ENCODE measurements around the gene TRIM31. TPM values are rescaled to one million over a fixed set of nuclear protein-coding genes. Genes with fewer than 3 reads are reported as not detected.
"Not testable (repeated sequence)": the region's sequence is repeated elsewhere in the genome, so short reads cannot be mapped to it uniquely, and the experiment has no call there.

Gene TRIM31
- polyA plus RNA-seq, 10 donors: 0.16 to 0.38 (median 0.37) TPM; not detected in 7

DNA sequence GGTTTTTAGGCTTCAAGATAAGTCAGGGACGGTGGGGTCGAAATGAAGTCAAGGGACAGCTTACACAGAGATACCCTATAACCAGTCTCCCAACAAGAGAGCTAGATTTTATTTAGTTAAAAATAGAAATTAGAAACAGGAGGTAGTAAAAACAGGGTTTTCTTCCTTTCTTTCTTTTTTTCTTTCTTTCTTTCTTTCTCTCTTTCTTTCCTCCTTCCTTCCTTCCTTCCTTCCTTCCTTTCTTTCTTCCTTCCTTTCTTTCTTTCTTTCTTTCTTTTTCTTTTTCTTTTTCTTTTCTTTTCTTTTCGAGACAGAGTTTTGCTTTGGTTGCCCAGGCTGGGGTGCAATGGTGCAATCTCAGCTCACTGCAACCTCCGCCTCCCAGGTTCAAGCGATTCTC lies 5.8 kb upstream of the TRIM31 start:
- not testable (repeated sequence) for DNase-seq

DNA sequence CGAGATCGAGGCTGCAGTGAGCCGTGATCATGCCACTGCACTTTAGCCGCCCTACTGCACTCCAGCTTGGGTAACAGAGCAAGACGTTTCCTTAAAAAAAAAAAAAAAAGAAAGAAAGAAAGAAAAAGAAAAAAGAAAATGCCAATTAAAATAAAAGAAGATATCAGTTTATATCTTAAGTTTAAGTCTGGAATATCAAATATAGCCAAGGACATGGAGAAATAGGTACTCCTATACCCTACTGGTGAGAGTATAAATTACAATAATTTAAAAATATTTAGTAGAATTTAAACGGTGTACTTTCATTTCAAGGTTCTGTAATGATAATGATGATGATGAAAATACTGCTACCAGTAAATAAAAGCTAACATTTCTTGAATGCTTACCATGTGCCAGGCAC lies 3.8 kb upstream of the TRIM31 start:
- no peak for DNase-seq

DNA sequence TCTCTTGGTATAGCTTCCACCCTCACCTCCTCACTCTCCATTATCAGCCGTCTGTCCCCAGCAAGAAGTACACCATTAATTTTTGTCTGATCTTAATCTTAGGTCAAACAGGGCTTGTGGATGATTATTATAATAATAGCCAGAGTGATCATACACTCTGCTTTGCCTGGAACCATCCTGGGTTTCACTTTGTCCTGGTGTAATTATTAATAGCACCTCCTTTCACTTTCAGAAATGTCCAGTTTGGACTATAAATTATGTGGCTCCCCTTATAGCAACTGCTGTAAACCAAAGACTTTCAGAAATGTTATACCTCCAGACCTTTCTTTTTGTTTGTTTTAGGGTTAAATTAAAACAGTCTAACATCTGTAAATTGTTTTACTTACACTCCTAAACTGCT lies 951 bp upstream of the TRIM31 start:
- DNase-seq: no peak

DNA sequence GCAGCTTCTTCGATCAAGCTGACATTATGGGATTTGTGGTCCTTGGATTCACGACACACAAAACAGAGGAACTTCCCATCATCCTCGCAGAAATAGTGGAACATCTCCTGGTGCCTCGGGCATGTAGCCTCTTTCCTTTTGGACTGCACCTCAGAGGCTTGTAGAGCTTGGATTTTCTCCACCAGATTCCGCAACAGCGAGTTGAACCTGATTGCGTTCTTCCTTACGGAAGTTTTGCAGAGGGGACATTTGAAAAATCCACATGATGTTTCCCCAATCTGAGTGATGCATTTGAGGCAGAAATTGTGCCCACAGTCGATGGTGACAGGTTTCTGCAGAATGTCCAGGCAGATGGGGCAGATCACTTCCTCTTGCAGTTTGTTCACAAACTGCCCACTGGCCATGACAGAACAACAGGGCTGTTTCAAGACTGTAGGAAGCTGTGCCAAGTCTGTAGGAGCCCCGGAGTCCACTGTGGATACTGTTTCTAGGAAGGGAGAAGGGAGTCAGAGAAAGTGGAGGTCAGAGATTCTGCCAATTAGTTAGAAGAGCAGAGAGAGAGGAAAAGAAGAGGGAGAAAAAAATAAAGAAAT lies 392 bp downstream of the TRIM31 start:
- DNase-seq: no peak

DNA sequence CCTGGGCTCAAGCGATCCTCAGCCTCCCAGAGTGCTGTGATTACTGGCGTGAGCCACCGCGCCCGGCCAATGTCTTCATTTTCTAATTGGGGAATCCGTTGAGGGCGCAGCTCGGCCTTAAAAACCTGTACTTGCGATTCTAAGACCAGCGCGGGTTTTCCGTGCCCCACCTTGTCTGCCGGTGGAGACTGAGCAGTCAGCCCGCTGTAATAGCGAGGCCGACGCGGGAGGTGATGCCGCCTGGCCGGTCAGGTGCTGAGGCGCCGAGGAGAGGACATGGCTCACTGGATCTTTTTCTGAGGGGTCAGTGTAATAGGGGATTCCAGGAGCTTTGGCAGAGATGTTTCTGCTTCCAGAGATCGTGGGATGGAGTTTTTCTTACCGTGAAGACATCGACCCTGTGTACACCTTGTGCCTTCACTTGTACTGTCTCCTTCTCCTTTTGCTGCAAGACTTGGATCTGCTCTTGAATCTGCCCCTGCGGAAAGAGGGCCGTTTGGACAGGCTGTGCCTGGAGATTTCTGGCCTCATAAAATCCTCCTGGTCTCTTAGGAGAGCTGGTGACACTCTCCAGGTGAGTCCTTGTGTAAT lies 1.5 kb downstream of the TRIM31 start:
- no peak for DNase-seq

DNA sequence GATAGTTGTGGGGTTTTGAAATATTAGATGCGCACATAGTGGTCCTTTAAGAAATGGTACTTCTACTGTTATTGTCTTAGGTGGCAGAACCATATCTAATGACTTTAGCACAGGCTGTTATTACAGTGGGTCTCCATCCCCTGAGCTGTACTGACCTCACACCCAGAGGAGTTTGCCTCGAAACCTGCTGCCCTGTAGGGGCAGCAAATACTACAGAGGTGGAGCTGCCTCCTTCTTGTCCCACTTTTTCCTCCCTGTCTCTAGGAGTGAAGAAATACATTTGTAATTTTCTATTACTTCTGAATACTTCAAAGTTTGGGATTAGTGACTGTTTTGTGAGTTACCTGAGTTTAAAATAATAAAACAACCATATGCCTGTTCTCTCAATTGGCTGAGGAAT lies 8.2 kb downstream of the TRIM31 start:
- DNase-seq: no peak

DNA sequence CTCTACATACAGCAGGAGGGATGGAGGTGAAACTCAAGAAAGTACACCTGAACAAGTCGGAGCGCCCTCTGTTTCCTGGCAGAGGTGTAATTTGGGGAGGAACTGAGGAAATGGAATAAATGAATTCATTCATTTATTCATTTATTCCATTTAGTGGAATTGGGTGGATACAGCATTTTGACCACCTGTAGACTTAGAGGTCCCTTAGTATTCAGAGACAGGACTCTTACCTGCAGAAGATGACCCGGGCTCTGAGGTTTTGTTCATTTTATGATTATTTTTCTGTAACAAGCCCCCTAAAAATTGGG lies 9.1 kb downstream of the TRIM31 start:
- no peak for DNase-seq

DNA sequence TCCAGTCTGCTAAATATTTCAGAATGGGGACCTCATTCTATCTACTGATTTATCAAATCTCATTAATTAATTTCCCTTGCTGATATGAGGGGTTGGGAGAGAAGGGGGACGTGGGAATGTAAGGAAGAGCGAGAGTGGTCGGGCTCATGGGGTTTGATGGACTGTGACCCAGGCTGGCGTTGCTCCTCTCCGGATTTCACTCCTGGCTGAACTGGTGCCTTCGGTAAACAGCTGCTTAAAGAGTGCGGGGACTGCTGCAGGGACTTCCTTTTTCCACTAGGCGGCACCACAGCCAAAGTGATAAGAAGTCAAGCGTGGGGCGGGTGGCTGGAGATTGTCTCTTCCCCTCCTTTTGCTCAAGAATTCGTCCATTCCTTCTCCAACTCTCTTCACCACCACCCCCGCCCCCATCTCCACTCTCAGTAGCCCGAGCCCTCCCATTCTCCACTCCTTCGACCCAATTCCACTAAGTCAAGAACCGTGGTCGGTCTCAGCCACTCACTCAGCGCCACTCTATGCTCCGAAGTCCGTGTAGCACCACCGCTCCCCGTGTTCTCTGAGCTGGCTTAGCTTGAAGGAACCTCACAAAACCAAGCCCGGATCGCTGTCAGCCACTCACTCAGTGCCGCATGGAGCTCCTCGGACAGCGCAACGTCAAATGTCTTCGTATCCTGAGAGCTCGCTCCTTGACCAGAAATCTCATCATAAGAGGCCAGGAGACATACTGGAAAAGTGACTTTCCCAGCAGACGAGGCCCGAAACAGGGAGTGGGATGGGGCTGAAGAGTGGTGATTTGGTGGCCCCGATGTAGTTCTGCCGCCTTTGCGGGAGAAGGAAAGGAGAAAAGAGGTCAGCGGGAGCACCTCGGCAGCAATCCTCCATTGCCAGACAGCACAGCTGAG lies 9.7 kb downstream of the TRIM31 start:
- DNase-seq: peak; percentile 85 to 91 (median 86)

DNA sequence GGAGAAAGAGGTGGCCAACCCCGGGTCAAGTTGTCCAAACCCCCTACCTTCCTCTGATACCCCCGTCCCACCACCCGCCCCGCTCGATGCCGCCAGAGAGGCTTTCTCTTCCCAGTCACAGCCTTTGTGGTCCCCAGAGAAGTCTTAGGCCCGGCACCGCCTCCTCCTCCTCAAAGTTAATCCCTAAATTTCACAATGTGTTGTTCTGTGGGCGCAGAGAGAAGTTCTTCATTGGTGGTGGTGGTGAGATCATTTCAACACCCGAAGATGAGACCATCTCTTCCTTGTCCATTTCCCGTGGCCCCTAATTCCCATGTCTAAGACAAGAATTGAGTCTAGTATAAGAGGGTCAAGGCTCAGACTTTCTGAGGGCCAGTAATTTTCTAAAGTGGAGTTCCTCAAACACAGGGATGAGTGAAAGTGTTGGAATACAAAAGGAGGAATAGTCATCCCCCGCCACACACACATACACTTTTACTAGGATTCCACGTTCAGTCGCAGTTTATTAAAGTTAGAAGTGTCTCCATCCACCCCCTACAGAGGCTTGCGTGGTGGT lies 10.4 kb downstream of the TRIM31 start:
- no peak for DNase-seq

DNA sequence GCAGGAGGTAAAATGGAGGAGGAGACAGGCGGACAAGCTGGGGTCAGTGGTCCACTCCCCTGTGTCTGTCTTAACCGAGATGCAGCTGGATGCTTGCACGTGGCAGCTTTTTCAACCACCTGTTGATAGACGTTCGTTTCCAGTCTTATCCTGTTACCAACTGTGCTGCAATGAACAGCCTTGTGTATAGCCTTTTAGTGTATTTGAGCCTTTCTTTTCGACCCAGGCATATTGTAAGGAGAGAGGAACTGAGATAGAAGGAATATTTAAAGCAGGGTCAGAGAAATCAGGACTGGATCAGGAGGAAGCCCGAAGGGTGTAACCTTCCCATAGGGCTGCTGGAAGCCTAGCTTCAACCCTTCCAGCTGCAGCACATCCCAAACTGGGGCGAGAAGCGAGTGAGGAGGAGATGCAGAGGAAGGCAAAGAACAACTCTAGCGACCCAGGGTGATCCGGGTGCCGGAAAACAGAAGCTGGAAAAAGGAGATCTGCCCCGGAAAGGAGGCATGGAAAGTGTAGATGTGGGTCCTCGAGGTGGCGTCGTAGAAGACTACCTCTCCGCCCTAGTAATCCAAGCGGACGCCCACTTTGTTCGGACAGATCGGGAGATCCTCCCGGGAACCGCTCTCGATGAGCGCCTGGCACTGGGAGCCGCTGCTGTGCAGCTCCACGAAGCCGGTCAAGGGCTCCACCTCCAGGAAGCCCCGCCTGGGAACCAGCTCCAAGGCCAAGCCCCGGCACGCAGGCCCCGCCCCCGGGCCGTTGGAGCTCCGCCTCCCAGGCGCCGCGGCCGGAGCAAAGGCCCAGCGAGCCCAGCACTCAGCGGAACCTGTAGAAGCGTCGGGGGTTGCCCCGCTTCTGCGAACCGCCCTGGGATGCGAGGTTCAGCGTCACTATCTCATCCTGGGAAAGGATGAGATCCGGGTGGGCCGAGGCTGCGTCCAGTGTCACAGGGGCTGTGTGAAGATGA lies 11.2 kb downstream of the TRIM31 start:
- peak; percentile 70 to 88 (median 82) for DNase-seq

DNA sequence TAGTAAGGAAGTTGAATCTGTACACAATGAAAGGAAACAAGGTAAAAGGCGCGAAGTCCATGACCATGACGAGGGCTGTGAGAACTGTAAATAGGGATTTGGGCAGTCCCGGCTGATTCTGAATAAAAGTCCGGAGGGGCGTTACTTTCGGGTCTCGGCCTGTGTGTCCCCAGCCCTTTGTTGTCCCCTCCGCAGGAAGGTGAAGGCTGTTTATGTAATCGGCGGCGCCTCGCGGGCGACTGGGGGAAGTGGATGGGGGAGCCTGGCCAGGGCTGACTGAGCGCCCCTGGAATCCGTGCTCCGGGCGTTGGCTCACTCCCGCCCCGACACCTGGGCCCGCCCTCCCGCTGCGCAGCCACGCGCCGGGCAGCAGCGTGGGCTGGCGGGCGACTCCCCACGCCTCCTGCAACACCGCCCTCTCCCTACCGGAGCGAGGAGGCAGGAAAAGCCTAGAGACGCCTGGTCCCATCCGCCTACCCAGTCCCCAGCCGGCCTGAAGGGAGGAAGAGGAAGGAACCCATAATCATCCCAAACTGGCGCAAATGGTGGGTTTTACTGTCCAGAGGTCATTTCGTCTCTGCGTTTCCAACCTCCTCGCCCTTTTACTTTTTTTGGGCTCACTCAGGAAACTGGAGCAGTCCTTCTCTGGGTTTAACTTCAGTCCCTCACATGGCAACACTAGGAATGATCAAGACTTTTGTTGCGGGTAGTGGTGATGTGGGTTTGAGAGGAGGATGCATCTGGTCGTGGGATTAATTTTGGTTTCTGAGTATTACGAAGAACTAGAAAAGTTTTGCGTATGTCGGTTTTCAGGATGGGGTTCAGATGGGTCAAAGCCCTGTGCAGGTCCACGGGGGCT lies 12.1 kb downstream of the TRIM31 start:
- DNase-seq: peak in 1 of 3 donors; percentile 24

DNA sequence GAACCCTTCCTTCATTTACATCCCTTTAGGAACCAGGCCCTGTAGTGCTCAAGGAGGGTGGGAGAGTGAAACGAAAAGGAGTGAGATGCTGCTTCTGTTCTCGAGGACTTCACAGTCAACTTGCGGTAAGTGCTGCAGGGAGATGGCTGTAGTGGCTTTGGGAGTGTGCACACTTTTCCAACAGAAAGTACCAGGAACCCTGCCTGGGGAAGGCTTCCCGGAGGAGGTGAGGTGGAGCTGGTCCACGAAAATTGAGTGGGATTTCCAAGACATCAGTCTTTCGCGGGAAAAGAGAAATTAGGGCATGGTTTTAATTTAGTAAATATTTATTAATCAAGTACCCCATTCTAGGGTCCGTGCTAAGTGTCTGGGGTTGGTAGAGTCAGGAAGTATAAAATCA lies 12.7 kb downstream of the TRIM31 start:
- no peak for DNase-seq

DNA sequence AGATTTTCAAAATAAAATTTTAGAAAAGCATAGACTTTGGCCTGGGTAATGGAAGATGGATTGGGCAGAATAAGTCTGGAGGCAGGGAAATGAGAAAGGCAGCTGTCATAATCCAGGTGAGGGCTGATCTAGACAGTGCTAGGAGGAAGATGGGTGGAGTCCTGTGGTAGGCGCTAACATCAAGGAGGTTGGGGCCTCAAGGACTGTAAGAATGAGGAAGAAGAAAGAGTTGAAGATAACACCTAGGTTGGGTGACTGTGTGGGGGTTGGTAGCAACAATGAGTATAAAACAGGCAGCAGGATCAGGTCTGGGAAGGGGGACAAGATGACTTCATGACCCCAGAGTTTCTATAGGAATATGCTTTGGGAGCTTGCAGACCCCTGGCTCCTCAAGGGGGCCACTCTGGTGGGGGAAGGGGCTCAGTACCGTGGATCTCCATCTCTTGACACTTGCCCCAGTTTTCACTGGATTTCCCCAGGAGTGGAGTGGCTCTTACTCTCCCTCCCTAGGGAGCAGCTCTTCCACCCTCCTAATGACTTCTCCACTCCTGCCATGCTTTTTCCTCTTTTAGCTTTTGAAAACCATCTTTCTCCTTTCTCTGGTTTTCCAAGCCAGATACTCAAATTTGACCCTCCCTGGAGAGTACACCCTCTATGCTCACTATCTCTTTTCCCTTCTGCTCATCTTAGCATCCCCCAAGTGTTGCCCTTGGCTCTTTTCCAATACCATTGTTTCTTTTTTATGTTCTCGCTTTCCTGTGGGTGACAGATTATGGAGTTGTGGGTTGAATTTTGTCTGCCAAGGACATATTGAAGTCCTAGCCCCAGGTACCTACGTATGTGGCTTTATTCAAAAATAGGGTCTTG lies 14.8 kb downstream of the TRIM31 start:
- no peak for DNase-seq

DNA sequence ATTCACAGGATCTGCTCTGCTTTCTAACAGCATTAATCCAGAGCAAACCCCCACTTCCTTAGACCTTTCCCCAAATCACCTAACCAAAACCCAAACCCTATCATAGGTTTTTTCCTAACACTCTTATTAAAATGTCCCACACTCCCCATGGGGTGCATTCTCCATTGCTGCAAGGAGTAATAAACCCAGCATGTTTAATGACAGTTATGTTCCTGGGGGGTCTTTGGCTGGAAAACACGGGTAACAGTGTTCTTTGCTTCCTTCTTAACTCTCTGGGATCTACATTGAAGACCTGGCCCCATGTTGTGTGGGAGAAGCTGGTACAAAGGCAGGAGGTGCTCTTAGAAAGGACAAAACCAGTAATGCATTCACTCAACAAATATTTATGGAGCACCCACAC lies 16.1 kb downstream of the TRIM31 start:
- DNase-seq: no peak

DNA sequence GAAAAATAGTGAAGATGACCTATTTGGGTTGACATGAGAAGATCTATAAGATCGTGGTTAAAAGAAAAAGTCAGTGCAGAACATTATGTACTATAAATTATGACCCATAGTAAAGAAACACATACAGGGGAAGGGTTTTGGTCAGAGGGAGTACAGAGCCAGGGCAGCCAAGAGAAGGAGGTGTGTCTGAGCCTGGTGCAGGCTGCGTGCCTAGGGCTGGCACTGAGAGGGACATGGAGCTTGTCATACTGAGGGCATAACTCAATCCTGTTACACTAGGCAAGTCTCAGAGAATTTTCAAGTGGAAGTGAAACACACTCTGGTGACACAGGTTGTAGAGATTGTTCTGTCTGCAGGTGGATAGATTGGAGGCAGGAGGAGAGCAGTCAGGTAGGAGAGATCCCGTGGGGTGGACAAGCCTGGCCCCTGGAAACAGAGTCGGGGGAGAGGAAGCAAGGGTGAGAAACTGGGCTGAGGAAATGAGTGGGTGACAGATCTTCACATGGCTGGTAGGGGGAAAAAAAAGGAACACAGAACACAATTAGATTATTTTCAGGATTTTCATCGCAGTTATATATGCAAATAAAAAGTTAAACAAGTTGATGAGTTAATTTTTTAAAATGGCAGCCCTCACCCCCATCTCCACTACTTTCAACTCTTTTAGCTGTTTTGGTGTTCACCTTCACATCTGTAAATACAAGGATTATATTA lies 18.8 kb downstream of the TRIM31 start:
- no peak for DNase-seq

DNA sequence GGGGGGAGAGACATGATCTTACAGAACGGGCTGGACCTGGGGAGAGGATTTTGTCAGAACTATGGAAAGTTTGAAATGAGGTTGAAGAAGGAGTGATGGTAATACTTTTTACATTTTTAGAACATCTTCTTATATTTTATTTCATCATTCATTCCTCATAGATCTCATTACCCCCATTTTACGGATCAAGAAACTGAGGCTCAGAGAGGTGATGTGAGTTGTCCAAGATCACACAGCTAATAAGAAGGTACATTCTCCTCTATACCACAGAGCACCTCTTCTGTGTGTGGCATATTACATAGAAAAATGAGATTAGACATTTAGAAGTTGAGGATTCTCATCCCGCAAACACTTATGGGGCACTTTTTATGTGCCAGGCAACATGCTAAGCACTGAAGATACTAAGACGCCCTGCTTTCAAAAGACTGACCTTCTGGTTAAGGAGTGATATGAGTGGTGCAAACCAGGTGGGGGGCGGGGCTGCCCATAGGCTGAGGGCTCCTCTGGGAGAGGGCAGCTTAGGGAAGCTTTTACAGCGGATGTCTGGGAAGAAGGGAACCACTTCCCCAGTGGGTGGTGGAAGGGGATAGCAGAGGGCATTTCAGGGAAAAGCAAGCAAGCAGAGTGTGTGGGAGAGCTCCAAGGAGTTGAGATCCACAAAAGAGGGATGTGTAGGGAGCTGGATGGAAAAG lies 19.9 kb downstream of the TRIM31 start:
- no peak for DNase-seq

DNA sequence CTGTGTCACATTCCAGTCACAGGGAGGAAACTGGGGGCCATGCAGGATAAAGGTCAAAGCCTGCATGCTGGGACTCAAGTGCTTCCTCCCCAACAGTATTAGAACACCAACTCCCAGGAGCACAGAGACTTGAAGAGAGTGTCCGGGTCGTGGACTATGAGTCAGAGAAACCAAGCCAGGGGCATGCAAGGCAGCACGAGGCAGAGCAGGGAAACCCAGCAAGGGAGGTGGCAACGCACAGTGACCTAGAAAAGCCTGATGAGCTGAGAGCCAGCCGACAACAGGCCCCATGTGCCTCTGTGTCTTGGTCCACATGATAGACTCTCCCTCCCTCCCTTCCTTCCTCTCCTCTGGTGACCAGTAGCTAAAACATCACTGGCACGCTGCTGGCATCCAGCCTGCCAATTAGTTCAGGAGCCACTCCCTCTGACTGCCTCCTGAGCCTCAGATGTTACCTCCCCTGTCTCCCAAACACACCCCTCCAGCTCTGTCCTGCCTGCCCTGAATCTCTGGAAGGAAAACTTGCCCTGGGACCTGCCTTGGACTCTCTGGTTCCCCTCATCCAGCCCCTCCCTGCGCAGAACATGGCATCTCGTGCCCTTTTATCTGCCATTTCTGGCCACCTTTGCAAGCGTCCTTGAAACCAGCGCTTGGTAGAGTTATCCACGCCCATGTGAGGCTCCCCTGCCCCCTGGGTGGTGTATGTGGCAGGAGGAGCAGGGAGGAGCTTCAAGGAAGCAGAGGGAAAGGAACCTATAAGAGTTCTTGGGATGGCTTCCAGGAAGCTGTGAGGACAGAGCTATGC lies 21.1 kb downstream of the TRIM31 start:
- DNase-seq: no peak
